Osteocyte (in vitro differentiated cells): ENCODE measurements around the gene FN3K. TPM values are rescaled to one million over a fixed set of nuclear protein-coding genes. Genes with fewer than 3 reads are reported as not detected.

ENCODE experiments used
- DNase-seq: peaks from one replicate; pipeline ENCODE4 v3.0.0; 2021; ENCODE audit warnings: mixed read lengths; ENCODE audit not compliant: unreplicated experiment; ENCODE audit errors: extremely low spot score
- H3K27ac Mint-ChIP-seq: one replicate; pipeline ENCODE4 v1.8.0; 2021; ENCODE audit warnings: mild to moderate bottlenecking, mixed read lengths; ENCODE audit not compliant: unreplicated experiment
- H3K27me3 Mint-ChIP-seq: one replicate; pipeline ENCODE4 v1.8.0; 2021; ENCODE audit warnings: mixed read lengths; ENCODE audit not compliant: unreplicated experiment
- H3K36me3 Mint-ChIP-seq: one replicate; pipeline ENCODE4 v1.8.0; 2021; ENCODE audit warnings: mixed read lengths; ENCODE audit not compliant: unreplicated experiment
- H3K4me1 Mint-ChIP-seq: one replicate; pipeline ENCODE4 v1.8.0; 2021; ENCODE audit warnings: mixed read lengths; ENCODE audit not compliant: unreplicated experiment
- H3K4me3 Mint-ChIP-seq: one replicate; pipeline ENCODE4 v1.8.0; 2021; ENCODE audit warnings: mild to moderate bottlenecking, moderate library complexity, mixed read lengths; ENCODE audit not compliant: unreplicated experiment
- H3K9me3 Mint-ChIP-seq: one replicate; pipeline ENCODE4 v1.8.0; 2021; ENCODE audit warnings: mixed read lengths; ENCODE audit not compliant: unreplicated experiment
- CTCF ChIP-seq: fragments of 200-600 bp; sonication (generic); IDR thresholded peaks from 2 replicates; pipeline ENCODE4 v1.5.0; 2021; ENCODE audit warnings: antibody characterized with exemption, mild to moderate bottlenecking, moderate library complexity
- total RNA-seq: library from RNA; stranded (reverse); gene quantifications from 2 replicates; pipeline ENCODE4 v1.2.1, GENCODE V29; 2021

FN3K gene
- total RNA-seq, 1 donor from 2014 or later: 25.2 TPM

DNA sequence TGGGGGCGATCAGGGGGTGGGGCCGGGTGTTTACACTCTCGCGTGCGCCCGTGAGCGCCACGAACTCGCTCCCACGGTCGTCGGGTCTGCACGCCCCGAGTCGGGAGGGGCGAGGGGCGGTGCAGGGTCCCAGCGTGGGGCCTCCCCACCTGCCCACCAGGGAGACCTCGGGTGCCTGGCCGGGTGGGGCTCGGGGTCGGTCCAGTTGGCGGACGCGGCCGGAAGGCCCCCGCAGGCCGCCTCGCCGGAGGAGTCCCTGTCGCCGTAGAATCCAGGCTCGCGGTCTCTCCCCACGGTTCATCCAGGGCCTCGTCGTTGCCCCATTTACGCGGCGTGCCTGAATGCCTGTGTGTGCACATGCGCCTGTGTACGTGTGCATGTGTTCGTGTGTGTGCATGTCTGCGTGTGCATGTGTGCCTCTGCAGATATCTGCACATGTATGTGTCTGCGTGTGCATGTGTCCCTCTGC is 36.4 kb upstream of the FN3K start:
- Mint-ChIP-seq H3K4me3 (peak overlapping the region; percentile 79), H3K27me3 (no peaks in the 10 kb centered on the region), H3K27ac (no peak overlapping the region), H3K36me3 (peaks cover 10% of the 10 kb centered on the region), H3K4me1 (peaks cover 14% of the 10 kb centered on the region), H3K9me3 (peaks cover 6% of the 10 kb centered on the region)
- no peak for TF ChIP-seq CTCF
- DNase-seq: no peak

DNA sequence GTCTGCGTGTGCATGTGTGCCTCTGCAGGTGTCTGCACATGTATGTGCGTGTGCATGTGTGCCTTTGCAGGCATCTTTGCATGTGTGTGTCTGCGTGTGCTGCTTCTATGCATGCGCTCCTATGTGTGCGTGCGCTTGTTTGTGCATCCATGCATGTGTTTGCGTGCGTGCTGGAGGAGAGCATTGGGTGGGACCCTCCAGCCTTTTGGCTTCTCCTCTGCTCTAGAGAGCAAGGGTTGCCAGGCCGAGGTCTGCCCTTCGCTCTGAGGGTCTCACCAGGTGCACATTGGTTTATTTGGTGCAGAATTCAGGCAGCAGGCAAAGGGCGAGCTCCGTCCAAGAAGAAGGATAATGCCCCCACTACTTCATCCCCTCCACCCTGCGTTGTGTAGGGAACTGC is 35.9 kb upstream of the FN3K start:
- Mint-ChIP-seq H3K27ac (no peak overlapping the region), H3K27me3 (no peaks in the 10 kb centered on the region), H3K9me3 (peaks cover 4% of the 10 kb centered on the region), H3K4me1 (peaks cover 15% of the 10 kb centered on the region), H3K36me3 (peaks cover 8% of the 10 kb centered on the region), H3K4me3 (peak overlapping the region; percentile 79)
- no peak for DNase-seq
- no peak for TF ChIP-seq CTCF

DNA sequence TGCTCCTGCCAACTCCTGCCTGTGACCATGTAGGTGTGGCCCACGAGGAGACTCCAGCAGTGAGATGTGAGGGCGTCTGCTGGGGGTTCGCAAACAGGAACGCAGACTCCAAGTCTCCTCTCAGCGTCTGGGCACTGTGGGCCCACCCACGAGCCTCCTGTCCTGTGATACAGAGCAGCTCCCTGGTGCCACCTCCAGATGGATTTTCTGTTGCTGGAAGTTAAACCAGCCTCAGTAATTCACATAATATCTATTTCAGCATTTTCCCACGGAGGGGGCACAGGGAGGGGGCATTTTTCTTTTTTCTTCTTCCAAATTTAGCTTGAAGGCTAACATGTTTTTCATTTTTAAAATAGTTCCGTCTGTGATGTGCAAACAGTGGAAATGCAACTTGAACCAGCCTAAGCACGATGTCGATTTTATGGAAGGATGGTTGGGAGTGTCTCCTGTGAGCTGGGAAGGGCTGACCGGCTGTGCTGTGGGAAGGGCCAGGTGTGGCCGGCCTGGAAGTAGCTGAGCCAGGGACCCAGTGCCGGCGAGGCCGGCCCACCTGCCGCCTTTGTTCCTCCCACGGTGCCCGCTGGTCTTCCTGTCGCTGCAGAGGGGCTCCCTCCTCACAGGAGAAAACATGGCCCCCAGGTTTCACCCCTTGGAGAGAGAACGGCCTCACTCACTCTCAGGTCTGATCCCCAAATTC is 33.0 kb upstream of the FN3K start:
- H3K4me3 Mint-ChIP-seq: no peak overlapping the region
- no peaks in the 10 kb centered on the region for H3K9me3 Mint-ChIP-seq

DNA sequence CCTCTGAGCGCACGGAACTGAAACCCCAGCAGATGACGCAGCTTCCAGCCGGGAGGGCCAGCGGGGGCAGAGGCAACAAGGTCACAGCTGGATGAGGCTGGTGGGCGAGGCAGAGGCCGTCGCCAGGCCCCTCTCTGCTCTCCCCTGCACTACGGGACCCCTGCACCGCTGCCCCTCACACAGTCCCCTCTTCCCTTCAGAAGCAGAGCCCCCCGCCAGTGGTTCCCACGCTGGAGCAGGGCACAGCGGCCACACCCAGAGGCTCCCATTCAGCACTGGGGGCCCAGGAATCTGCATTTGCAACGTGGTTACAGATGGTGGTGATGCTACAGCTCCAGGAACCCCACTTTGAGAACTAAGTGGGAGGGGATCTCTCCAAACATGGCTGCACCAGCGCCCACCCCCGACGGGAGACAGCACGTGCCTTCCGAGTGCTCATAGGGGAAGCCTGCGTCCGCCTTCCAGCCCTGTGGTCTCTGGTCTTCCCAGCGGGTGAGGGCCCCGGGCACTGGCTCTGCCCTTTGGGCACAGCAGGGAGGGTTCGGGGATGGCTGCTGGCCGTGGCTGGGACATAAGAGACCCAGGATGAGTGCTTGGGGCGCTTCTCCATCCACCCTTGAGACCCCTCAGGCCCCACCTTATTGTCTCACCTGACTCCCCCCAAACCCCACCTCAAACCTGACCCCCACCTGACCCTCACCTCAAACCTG is 32.2 kb upstream of the FN3K start:
- peaks cover 16% of the 10 kb centered on the region for H3K4me1 Mint-ChIP-seq

More for the DNA sequence above, 33.0 kb upstream of the FN3K start:
- TF ChIP-seq CTCF: no peak
- DNase-seq: no peak
- no peaks in the 10 kb centered on the region for H3K36me3 Mint-ChIP-seq
- H3K27me3 Mint-ChIP-seq: no peaks in the 10 kb centered on the region
- no peak overlapping the region for H3K27ac Mint-ChIP-seq
- H3K4me1 Mint-ChIP-seq: peaks cover 10% of the 10 kb centered on the region

More for the DNA sequence above, 32.2 kb upstream of the FN3K start:
- Mint-ChIP-seq H3K27ac (no peak overlapping the region), H3K4me3 (no peak overlapping the region), H3K36me3 (no peaks in the 10 kb centered on the region), H3K27me3 (no peaks in the 10 kb centered on the region), H3K9me3 (no peaks in the 10 kb centered on the region)
- DNase-seq: no peak
- TF ChIP-seq CTCF: no peak
